HEK293 (cell line): ENCODE measurements around the gene TRAPPC13.
"Not testable (repeated sequence)": the region's sequence is repeated elsewhere in the genome, so short reads cannot be mapped to it uniquely, and the experiment has no call there.

Experiments used
- CTCF ChIA-PET: fragments of 350-600 bp; formaldehyde crosslinking; extraction: SDS; loops from one replicate; lab custom pipeline; 2021; ENCODE audit warnings: antibody characterized with exemption; lab: Yijun Ruan, JAX
- POLR2A ChIA-PET: fragments of 300-600 bp; formaldehyde crosslinking; extraction: SDS; loops from one replicate; lab custom pipeline; 2020; ENCODE audit warnings: antibody characterized with exemption, inconsistent platforms; lab: Yijun Ruan, JAX
- H3K27ac ChIP-seq: fragments of 200-500 bp; sonication (Bioruptor generic); 2 replicates; pipeline ENCODE4 v1.5.1; 2014; ENCODE audit warnings: low read depth, low read length, control low read depth, inconsistent platforms; ENCODE audit errors: extremely low read depth
- H3K36me3 ChIP-seq, 2 experiments: fragments of 200-500 bp in 1 of 2; sonication (Bioruptor generic) in 1 of 2; 1 replicate in 1 of 2; 2 replicates in 1 of 2; pipeline ENCODE4 v1.5.1; 2014 to 2017; ENCODE audit warnings: inconsistent platforms in 2 of 2, low read length in 2 of 2; ENCODE audit not compliant: control insufficient read depth in 2 of 2, insufficient read depth in 1 of 2
- H3K4me1 ChIP-seq: fragments of 200-500 bp; sonication (Bioruptor generic); 2 replicates; pipeline ENCODE4 v1.5.1; 2014; ENCODE audit warnings: mild to moderate bottlenecking, low read length, inconsistent platforms; ENCODE audit not compliant: control insufficient read depth, insufficient read depth
- H3K4me3 ChIP-seq: 2 replicates; pipeline ENCODE4 v1.5.1; 2011; ENCODE audit warnings: low read depth, mild to moderate bottlenecking, control low read depth, low read length, moderate library complexity
- H3K9me3 ChIP-seq: fragments of 200-500 bp; sonication (Bioruptor generic); 2 replicates; pipeline ENCODE4 v1.5.1; 2014; ENCODE audit warnings: low read depth, low read length, inconsistent platforms; ENCODE audit not compliant: control insufficient read depth, insufficient read depth
- HOXC10 ChIP-seq: sonication (generic); formaldehyde crosslinking; IDR thresholded peaks from 2 replicates; pipeline ENCODE4 v1.8.1; 2023; ENCODE audit warnings: mild to moderate bottlenecking, missing genetic modification reagents
- SCRT1 ChIP-seq: fragments of 450-650 bp; formaldehyde crosslinking; IDR thresholded peaks from 2 replicates; pipeline ENCODE4 v1.5.1; 2016; ENCODE audit warnings: missing biosample characterization, missing genetic modification characterization, borderline replicate concordance
- SCRT2 ChIP-seq: fragments of 450-650 bp; formaldehyde crosslinking; IDR thresholded peaks from 2 replicates; pipeline ENCODE4 v1.5.1; 2016; ENCODE audit warnings: missing biosample characterization, missing genetic modification characterization
- ZBTB17 ChIP-seq: fragments of 450-650 bp; formaldehyde crosslinking; IDR thresholded peaks from 2 replicates; pipeline ENCODE4 v1.5.1; 2016; ENCODE audit warnings: missing biosample characterization, missing genetic modification characterization
- ZFHX2 ChIP-seq: fragments of 450-650 bp; formaldehyde crosslinking; conservative IDR thresholded peaks from 2 replicates; pipeline ENCODE4 v1.5.1; 2016; ENCODE audit warnings: missing biosample characterization, missing genetic modification characterization
- ZNF114 ChIP-seq: fragments of 450-650 bp; formaldehyde crosslinking; IDR thresholded peaks from 2 replicates; pipeline ENCODE4 v1.5.0; 2017; ENCODE audit warnings: missing biosample characterization, missing genetic modification characterization
- ZNF121 ChIP-seq: fragments of 450-650 bp; formaldehyde crosslinking; IDR thresholded peaks from 2 replicates; pipeline ENCODE4 v1.5.1; 2016; ENCODE audit warnings: missing biosample characterization, missing genetic modification characterization
- ZNF585B ChIP-seq: fragments of 450-650 bp; formaldehyde crosslinking; IDR thresholded peaks from 2 replicates; pipeline ENCODE4 v1.5.1; 2016; ENCODE audit warnings: missing biosample characterization, missing genetic modification characterization
- TF ChIP-seq, protein P1 (sequence below): fragments of 450-650 bp; formaldehyde crosslinking; IDR thresholded peaks from 2 replicates; pipeline ENCODE4 v1.5.1; 2016; ENCODE audit warnings: missing biosample characterization, missing genetic modification characterization, borderline replicate concordance
- TF ChIP-seq, protein P2 (sequence below): fragments of 450-650 bp; IDR thresholded peaks from 2 replicates; pipeline ENCODE4 v1.5.1; 2018; ENCODE audit warnings: missing biosample characterization, missing genetic modification characterization
- TF ChIP-seq, protein P3 (sequence below): fragments of 450-650 bp; formaldehyde crosslinking; IDR thresholded peaks from 2 replicates; pipeline ENCODE4 v1.5.1; 2016; ENCODE audit warnings: missing biosample characterization, missing genetic modification characterization

Gene TRAPPC13

DNA sequence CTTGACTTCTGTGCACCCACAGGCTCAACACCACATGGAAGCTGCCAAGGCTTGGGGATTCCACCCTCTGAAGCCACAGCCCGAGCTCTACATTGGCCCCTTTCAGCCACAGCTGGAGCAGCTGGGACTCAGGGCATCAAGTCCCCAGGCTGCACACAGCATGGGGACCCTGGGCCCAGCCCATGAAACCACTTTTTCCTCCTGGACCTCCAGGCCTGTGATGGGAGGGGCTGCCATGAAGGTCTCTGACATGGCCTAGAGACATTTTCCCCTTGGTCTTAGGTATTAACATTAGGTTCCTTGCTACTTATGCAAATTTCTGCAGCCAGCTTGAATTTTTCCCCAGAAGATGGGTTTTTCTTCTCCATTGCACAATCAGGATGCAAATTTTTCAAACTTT is 23.1 kb upstream of the TRAPPC13 start:
- POLR2A ChIA-PET: interaction anchor here (0.8 kb wide), 1 partner anchor 22 kb away, joined by 3 read pairs; the partner anchor contains the start of gene TRIM23
- H3K4me3 ChIP-seq, H3K27ac ChIP-seq, H3K9me3 ChIP-seq, CTCF ChIA-PET, H3K4me1 ChIP-seq: not testable (repeated sequence)
- TF ChIP-seq ZNF585B (tag by site-specific recombination): peak; percentile 99
- H3K36me3 ChIP-seq: peaks cover 63 to 92% of the 10 kb centered on the region in 2 experiments

DNA sequence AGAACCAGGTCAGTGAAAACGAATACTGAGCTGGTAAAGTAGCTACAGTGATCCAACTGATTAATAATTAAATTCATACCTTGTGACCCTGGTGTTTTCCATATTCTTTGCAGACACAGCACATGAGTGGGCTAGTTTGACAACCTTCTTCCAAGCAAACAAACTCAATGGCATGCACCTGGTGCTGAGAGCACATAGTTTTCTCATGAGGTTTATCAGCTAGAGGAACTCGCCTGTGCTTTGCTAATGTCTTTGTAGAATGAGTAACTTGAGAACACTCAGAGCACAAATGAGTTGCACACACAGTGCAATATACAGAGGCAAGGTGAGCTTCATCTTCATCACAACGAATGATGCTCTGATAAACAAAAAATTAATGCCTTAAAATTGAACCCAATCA is 13.3 kb upstream of the TRAPPC13 start:
- POLR2A ChIA-PET: interaction anchor here (1.3 kb wide), 1 partner anchor 12 kb away, joined by 7 read pairs; the partner anchor contains the start of gene TRIM23
- CTCF ChIA-PET: no interaction called here
- peaks cover 69 to 85% of the 10 kb centered on the region in 2 experiments for H3K36me3 ChIP-seq
- no peak overlapping the region for H3K4me3 ChIP-seq
- TF ChIP-seq ZNF114 (no peak), ZFHX2 (tag by site-specific recombination) (no peak), ZBTB17 (peak; percentile 35; the same call in 1 of the 2 replicates)
- TF ChIP-seq, protein P1, sequence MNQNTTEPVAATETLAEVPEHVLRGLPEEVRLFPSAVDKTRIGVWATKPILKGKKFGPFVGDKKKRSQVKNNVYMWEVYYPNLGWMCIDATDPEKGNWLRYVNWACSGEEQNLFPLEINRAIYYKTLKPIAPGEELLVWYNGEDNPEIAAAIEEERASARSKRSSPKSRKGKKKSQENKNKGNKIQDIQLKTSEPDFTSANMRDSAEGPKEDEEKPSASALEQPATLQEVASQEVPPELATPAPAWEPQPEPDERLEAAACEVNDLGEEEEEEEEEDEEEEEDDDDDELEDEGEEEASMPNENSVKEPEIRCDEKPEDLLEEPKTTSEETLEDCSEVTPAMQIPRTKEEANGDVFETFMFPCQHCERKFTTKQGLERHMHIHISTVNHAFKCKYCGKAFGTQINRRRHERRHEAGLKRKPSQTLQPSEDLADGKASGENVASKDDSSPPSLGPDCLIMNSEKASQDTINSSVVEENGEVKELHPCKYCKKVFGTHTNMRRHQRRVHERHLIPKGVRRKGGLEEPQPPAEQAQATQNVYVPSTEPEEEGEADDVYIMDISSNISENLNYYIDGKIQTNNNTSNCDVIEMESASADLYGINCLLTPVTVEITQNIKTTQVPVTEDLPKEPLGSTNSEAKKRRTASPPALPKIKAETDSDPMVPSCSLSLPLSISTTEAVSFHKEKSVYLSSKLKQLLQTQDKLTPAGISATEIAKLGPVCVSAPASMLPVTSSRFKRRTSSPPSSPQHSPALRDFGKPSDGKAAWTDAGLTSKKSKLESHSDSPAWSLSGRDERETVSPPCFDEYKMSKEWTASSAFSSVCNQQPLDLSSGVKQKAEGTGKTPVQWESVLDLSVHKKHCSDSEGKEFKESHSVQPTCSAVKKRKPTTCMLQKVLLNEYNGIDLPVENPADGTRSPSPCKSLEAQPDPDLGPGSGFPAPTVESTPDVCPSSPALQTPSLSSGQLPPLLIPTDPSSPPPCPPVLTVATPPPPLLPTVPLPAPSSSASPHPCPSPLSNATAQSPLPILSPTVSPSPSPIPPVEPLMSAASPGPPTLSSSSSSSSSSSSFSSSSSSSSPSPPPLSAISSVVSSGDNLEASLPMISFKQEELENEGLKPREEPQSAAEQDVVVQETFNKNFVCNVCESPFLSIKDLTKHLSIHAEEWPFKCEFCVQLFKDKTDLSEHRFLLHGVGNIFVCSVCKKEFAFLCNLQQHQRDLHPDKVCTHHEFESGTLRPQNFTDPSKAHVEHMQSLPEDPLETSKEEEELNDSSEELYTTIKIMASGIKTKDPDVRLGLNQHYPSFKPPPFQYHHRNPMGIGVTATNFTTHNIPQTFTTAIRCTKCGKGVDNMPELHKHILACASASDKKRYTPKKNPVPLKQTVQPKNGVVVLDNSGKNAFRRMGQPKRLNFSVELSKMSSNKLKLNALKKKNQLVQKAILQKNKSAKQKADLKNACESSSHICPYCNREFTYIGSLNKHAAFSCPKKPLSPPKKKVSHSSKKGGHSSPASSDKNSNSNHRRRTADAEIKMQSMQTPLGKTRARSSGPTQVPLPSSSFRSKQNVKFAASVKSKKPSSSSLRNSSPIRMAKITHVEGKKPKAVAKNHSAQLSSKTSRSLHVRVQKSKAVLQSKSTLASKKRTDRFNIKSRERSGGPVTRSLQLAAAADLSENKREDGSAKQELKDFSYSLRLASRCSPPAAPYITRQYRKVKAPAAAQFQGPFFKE (tag by site-specific recombination): no peak
- H3K27ac ChIP-seq: no peak overlapping the region
- H3K9me3 ChIP-seq: no peaks in the 10 kb centered on the region
- no peaks in the 10 kb centered on the region for H3K4me1 ChIP-seq

DNA sequence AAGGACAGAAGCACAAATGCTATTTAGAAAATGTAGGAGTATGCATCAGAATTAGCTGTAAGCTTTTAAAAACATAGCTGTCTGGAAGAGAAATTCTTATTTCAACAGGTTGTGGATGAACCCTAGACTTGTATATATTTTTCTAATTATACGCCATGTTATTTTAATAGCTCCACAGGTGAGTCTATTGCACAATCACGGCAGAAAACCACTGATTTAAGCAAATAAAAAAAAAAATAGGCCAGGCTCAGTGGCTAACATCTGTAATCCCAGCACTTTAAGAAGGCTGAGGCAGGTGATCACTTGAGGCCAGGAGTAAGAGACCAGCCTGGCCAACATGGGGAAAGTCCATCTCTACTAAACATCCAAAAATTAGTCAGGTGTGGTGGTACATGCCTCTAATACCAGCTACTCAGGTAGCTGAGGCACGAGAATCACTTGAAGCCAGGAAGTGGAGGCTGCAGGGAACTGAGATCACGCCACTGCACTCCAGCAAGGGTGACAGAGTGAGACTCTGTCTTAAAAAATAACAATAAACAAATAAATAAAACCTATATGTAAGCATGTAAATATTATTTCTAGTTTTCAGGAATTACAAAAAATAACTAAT is 12.4 kb upstream of the TRAPPC13 start:
- Histone ChIP-seq H3K9me3 (no peaks in the 10 kb centered on the region), H3K36me3 (peaks cover 71 to 79% of the 10 kb centered on the region in 2 experiments), H3K4me3 (no peak overlapping the region), H3K4me1 (no peaks in the 10 kb centered on the region), H3K27ac (no peak overlapping the region)
- CTCF ChIA-PET: no interaction called here
- TF ChIP-seq ZNF121 (no peak), HOXC10 (CRISPR knock-in tag) (no peak), SCRT2 (peak; percentile 68), SCRT1 (tag by site-specific recombination) (peak; percentile 50; the same call in 1 of the 2 replicates)
- TF ChIP-seq, protein P2, sequence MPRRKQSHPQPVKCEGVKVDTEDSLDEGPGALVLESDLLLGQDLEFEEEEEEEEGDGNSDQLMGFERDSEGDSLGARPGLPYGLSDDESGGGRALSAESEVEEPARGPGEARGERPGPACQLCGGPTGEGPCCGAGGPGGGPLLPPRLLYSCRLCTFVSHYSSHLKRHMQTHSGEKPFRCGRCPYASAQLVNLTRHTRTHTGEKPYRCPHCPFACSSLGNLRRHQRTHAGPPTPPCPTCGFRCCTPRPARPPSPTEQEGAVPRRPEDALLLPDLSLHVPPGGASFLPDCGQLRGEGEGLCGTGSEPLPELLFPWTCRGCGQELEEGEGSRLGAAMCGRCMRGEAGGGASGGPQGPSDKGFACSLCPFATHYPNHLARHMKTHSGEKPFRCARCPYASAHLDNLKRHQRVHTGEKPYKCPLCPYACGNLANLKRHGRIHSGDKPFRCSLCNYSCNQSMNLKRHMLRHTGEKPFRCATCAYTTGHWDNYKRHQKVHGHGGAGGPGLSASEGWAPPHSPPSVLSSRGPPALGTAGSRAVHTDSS (tag by site-specific recombination): no peak
- TF ChIP-seq, protein P3, sequence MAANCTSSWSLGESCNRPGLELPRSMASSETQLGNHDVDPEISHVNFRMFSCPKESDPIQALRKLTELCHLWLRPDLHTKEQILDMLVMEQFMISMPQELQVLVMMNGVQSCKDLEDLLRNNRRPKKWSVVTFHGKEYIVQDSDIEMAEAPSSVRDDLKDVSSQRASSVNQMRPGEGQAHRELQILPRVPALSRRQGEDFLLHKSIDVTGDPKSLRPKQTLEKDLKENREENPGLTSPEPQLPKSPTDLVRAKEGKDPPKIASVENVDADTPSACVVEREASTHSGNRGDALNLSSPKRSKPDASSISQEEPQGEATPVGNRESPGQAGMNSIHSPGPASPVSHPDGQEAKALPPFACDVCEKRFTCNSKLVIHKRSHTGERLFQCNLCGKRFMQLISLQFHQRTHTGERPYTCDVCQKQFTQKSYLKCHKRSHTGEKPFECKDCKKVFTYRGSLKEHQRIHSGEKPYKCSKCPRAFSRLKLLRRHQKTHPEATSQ (tag by site-specific recombination): no peak
- POLR2A ChIA-PET: no interaction called here
